ENCODE measurements around the gene NTNG2. TPM values are rescaled to one million over a fixed set of nuclear protein-coding genes. Genes with fewer than 3 reads are reported as not detected.

Gene NTNG2
- total and polyA plus RNA-seq, 2 donors (not counting 3 experiments of a cell fraction or from before 2014, with no cell fraction given) = 0.08 to 0.88 TPM

DNA sequence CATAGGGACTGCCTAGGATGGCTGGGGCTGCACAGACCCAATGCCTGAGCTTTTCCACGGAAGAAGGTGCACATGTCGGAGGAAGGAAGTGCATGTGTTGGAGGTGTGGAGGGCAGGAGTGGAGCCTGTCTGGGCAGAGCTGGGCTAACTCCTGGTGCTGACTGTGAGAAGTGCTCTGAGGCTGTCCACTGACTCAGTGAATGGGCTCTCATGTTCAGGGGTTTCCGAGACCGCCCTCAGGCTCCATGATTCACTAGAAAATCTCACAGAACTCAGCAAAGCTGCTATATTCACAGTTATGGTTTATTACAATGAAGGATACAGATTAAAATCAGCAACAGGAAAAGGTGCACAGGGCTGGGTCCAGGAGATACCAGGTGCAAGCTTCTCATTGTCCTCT is 37.2 kb downstream of the NTNG2 start:
- Histone ChIP-seq H3K9ac (replicated peaks; ENCODE audit: extremely low read depth, insufficient read depth, low read length) (no peak overlapping the region), H3K36me3 (ENCODE audit: control insufficient read depth in 2 of 2, extremely low read depth in 1 of 2, insufficient read depth in 2 of 2, low read length in 2 of 2) (no peaks in the 10 kb centered on the region), H3K27me3 (ENCODE audit: control insufficient read depth in 2 of 2, insufficient read depth in 2 of 2, low read length in 2 of 2) (peaks cover 0 to 2% of the 10 kb centered on the region in 2 experiments), H3K79me2 (ENCODE audit: control insufficient read depth, insufficient read depth, low read length) (no peaks in the 10 kb centered on the region), H3K4me3 (replicated peaks in 1 of 3; ENCODE audit: insufficient read depth in 1 of 3, low read depth in 1 of 3, low read length in 3 of 3) (no peak overlapping the region), H3K27ac (ENCODE audit: insufficient read depth, low read depth, low read length) (no peak overlapping the region), H3K4me1 (ENCODE audit: control insufficient read depth, extremely low read depth, insufficient read depth, low read length) (no peaks in the 10 kb centered on the region), H3K4me2 (ENCODE audit: insufficient read depth, low read length) (no peak overlapping the region), H4K20me1 (replicated peaks; ENCODE audit: control insufficient read depth, extremely low read depth, insufficient read depth, low read length) (no peaks in the 10 kb centered on the region), H2AFZ (ENCODE audit: low read depth, low read length) (no peak overlapping the region), H3K9me3 (replicated peaks; ENCODE audit: control insufficient read depth, insufficient read depth, low read length) (no peaks in the 10 kb centered on the region), H3K9me1 (replicated peaks; ENCODE audit: control insufficient read depth, extremely low read depth, insufficient read depth, low read length) (no peaks in the 10 kb centered on the region)
- no peak for DNase-seq (ENCODE audit: low read depth, low spot score)
- POLR2A ChIA-PET = no interaction called here
- BruUV-seq (replicated peaks) = no TSS peak
- TF ChIP-seq, protein P1, sequence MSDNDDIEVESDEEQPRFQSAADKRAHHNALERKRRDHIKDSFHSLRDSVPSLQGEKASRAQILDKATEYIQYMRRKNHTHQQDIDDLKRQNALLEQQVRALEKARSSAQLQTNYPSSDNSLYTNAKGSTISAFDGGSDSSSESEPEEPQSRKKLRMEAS (IDR thresholded peaks at IDR 0.05; ENCODE audit: insufficient read depth, insufficient read length) = no peak
- no peak for TF ChIP-seq JUN (IDR thresholded peaks at IDR 0.05; ENCODE audit: borderline replicate concordance, insufficient read depth, insufficient read length, low read depth)
- TF ChIP-seq, protein P2, sequence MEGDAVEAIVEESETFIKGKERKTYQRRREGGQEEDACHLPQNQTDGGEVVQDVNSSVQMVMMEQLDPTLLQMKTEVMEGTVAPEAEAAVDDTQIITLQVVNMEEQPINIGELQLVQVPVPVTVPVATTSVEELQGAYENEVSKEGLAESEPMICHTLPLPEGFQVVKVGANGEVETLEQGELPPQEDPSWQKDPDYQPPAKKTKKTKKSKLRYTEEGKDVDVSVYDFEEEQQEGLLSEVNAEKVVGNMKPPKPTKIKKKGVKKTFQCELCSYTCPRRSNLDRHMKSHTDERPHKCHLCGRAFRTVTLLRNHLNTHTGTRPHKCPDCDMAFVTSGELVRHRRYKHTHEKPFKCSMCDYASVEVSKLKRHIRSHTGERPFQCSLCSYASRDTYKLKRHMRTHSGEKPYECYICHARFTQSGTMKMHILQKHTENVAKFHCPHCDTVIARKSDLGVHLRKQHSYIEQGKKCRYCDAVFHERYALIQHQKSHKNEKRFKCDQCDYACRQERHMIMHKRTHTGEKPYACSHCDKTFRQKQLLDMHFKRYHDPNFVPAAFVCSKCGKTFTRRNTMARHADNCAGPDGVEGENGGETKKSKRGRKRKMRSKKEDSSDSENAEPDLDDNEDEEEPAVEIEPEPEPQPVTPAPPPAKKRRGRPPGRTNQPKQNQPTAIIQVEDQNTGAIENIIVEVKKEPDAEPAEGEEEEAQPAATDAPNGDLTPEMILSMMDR (IDR thresholded peaks at IDR 0.05; ENCODE audit: extremely low read depth in 1 of 2, insufficient read depth in 1 of 2, low read depth in 1 of 2, low read length in 2 of 2) = no peak
- no peak for TF ChIP-seq EZH2 (IDR thresholded peaks at IDR 0.05; ENCODE audit: borderline replicate concordance, low read depth, low read length, severe bottlenecking)
- TF ChIP-seq POLR2A (IDR thresholded peaks at IDR 0.05; ENCODE audit: low read depth, low read length) = no peak
- TF ChIP-seq POLR2AphosphoS5 (IDR thresholded peaks at IDR 0.05; ENCODE audit: insufficient read depth, low read depth, low read length) = no peak
- TF ChIP-seq FOS (IDR thresholded peaks at IDR 0.05; ENCODE audit: borderline replicate concordance, insufficient read depth, low read length) = no peak
- TF ChIP-seq MYC (IDR thresholded peaks at IDR 0.05; ENCODE audit: low read depth, low read length) = no peak
- intact Hi-C loops (cut with micrococcal nuclease) (no loop called here), dilution Hi-C loops (cut with MboI; ENCODE audit: extremely low pct_ligation_motif_present, low sequenced_read_pairs) (no loop called here)
- CTCF ChIA-PET = no interaction called here
- no peak for FAIRE-seq
